Peyer's patch (tissue), 4 donors: ENCODE results near the gene PCLAF.

ENCODE experiments used
- POLR2A ChIP-seq, 2 donors: fragments of 450-650 bp; IDR thresholded peaks; one replicate each; pipeline ENCODE4 v1.5.1; 2017; ENCODE audit warnings: antibody characterized with exemption in 2 of 2, mild to moderate bottlenecking in 2 of 2, moderate library complexity in 2 of 2
- TF ChIP-seq, protein P1 (sequence below), 6 experiments: fragments of 450-650 bp in 4 of 6; fragments of 200-600 bp in 2 of 6; sonication (generic) in 1 of 6; IDR thresholded peaks; one replicate each; pipeline ENCODE4 v1.5.1; 2017 to 2019; ENCODE audit warnings: antibody characterized with exemption in 6 of 6, mild to moderate bottlenecking in 3 of 6, moderate library complexity in 1 of 6

- TF ChIP-seq, protein P1, sequence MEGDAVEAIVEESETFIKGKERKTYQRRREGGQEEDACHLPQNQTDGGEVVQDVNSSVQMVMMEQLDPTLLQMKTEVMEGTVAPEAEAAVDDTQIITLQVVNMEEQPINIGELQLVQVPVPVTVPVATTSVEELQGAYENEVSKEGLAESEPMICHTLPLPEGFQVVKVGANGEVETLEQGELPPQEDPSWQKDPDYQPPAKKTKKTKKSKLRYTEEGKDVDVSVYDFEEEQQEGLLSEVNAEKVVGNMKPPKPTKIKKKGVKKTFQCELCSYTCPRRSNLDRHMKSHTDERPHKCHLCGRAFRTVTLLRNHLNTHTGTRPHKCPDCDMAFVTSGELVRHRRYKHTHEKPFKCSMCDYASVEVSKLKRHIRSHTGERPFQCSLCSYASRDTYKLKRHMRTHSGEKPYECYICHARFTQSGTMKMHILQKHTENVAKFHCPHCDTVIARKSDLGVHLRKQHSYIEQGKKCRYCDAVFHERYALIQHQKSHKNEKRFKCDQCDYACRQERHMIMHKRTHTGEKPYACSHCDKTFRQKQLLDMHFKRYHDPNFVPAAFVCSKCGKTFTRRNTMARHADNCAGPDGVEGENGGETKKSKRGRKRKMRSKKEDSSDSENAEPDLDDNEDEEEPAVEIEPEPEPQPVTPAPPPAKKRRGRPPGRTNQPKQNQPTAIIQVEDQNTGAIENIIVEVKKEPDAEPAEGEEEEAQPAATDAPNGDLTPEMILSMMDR (IDR thresholded peaks at IDR 0.05) = no peak
- no peak for TF ChIP-seq POLR2A (IDR thresholded peaks at IDR 0.05)
Observed at GRCh38 chr15:64429448-64429847, 48.2 kb upstream of the PCLAF start.
